ENCODE data around the gene HOXA3.

DNA sequence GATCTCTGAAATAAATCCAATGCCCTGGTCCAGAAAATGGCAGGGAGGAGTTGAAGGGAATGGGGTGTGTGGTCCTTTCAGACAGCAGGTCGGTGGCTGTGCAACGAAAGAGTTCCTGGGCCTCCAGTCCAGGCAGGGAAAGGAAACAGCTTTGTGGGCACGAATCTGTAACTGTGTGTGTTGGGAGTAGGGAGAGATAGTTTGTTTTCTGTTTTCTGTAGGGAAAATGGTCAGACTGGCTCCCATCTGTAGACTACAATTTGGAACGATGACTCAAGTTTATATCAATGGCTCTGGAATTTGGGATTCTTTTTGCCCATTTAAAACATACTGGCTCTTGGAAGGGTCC, 15.5 kb upstream of the HOXA3 start:
- no peak for TF ChIP-seq ELF1 (tag; IDR thresholded peaks at IDR 0.05)
- no peak for TF ChIP-seq POLR2AphosphoS5 (IDR thresholded peaks at IDR 0.05; ENCODE audit: control insufficient read depth, insufficient read depth, low read depth, low read length)
- TF ChIP-seq EP300 (IDR thresholded peaks at IDR 0.05; ENCODE audit: low read length), result no peak
- no peak for TF ChIP-seq CREB3 (tag; conservative IDR thresholded peaks at IDR 0.05; ENCODE audit: low read depth)
- no peak for TF ChIP-seq ZNF511 (CRISPR knock-in tag; IDR thresholded peaks at IDR 0.05)
- TF ChIP-seq, protein P1, sequence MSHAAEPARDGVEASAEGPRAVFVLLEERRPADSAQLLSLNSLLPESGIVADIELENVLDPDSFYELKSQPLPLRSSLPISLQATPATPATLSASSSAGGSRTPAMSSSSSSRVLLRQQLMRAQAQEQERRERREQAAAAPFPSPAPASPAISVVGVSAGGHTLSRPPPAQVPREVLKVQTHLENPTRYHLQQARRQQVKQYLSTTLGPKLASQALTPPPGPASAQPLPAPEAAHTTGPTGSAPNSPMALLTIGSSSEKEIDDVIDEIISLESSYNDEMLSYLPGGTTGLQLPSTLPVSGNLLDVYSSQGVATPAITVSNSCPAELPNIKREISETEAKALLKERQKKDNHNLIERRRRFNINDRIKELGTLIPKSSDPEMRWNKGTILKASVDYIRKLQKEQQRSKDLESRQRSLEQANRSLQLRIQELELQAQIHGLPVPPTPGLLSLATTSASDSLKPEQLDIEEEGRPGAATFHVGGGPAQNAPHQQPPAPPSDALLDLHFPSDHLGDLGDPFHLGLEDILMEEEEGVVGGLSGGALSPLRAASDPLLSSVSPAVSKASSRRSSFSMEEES (CRISPR knock-in tag; IDR thresholded peaks at IDR 0.05), result no peak
- TF ChIP-seq EZH2 (IDR thresholded peaks at IDR 0.05; ENCODE audit: borderline replicate concordance, low read depth, low read length), result no peak

Measured in K562 (cell line).